IMR-90 (cell line): ENCODE data around the gene DLL1. TPM values are rescaled to one million over a fixed set of nuclear protein-coding genes. Genes with fewer than 3 reads are reported as not detected.

ENCODE experiments used
- ATAC-seq: fragments of 200-7000 bp; cut with Tn5 transposase; 2 replicates; pipeline ENCODE4 v1.9.1; 2020; ENCODE audit warnings: low read depth, mild to moderate bottlenecking, moderate library complexity
- BruUV-seq: library from RNA; stranded (reverse); fragments of 400-500 nt; replicated peaks from 2 replicates; lab custom pipeline; 2021; lab: Mats Ljungman, UMichigan
- CTCF ChIA-PET: fragments of 300-600 bp; formaldehyde crosslinking; extraction: SDS; loops from one replicate; lab custom pipeline; 2021; ENCODE audit warnings: antibody characterized with exemption; lab: Yijun Ruan, JAX
- POLR2A ChIA-PET: fragments of 300-600 bp; sonication (Branson Sonifier 250); formaldehyde crosslinking; loops from one replicate; lab custom pipeline; 2022; ENCODE audit warnings: antibody characterized with exemption; ENCODE audit not compliant: unreplicated experiment; lab: Charles Lee
- DNase-seq: peaks from one replicate; pipeline ENCODE4 v3.0.0; 2013
- H2AFZ ChIP-seq: replicated peaks from 2 replicates; pipeline ENCODE3; 2013; ENCODE audit warnings: low read length, mild to moderate bottlenecking; ENCODE audit not compliant: poor library complexity
- H2AK5ac ChIP-seq: 2 replicates; pipeline ENCODE4 v1.6.1; 2013; ENCODE audit warnings: low read depth, low read length, inconsistent platforms
- H2AK9ac ChIP-seq: replicated peaks from 2 replicates; pipeline ENCODE3; 2013; ENCODE audit warnings: mild to moderate bottlenecking, low read depth, low read length, moderate library complexity; ENCODE audit not compliant: poor library complexity
- H2BK120ac ChIP-seq: 2 replicates; pipeline ENCODE4 v1.6.1; 2013; ENCODE audit warnings: low read depth, low read length, inconsistent platforms
- H2BK15ac ChIP-seq: 3 replicates; pipeline ENCODE4 v1.6.1; 2013; ENCODE audit warnings: low read depth, low read length, inconsistent platforms
- H2BK20ac ChIP-seq: 2 replicates; pipeline ENCODE4 v1.6.1; 2013; ENCODE audit warnings: low read depth, mild to moderate bottlenecking, inconsistent platforms, low read length, moderate library complexity
- H2BK5ac ChIP-seq: 2 replicates; pipeline ENCODE4 v1.6.1; 2013; ENCODE audit warnings: mild to moderate bottlenecking, low read depth, low read length, inconsistent platforms; ENCODE audit not compliant: poor library complexity, severe bottlenecking
- H3K14ac ChIP-seq: replicated peaks from 2 replicates; pipeline ENCODE4 v1.6.1; 2013; ENCODE audit warnings: low read depth, low read length, inconsistent platforms
- H3K18ac ChIP-seq: 2 replicates; pipeline ENCODE4 v1.6.1; 2013; ENCODE audit warnings: low read depth, low read length, control low read depth
- H3K23ac ChIP-seq: 2 replicates; pipeline ENCODE4 v1.6.1; 2013; ENCODE audit warnings: low read depth, low read length, inconsistent platforms
- H3K27ac ChIP-seq: 2 replicates; pipeline ENCODE4 v1.5.1; 2013; ENCODE audit warnings: mild to moderate bottlenecking, control low read depth, low read length; ENCODE audit not compliant: insufficient read depth
- H3K27me3 ChIP-seq: 2 replicates; pipeline ENCODE4 v1.6.1; 2013; ENCODE audit warnings: low read length; ENCODE audit not compliant: control insufficient read depth, insufficient read depth
- H3K36me3 ChIP-seq: 2 replicates; pipeline ENCODE4 v1.6.1; 2013; ENCODE audit warnings: low read length, mixed read lengths; ENCODE audit not compliant: control insufficient read depth, insufficient read depth
- H3K4ac ChIP-seq: 2 replicates; pipeline ENCODE4 v1.6.1; 2013; ENCODE audit warnings: low read depth, low read length, inconsistent platforms
- H3K4me1 ChIP-seq: 2 replicates; pipeline ENCODE4 v1.6.1; 2013; ENCODE audit warnings: low read length, mixed read lengths; ENCODE audit not compliant: control insufficient read depth, insufficient read depth
- H3K4me2 ChIP-seq: 2 replicates; pipeline ENCODE4 v1.6.1; 2013; ENCODE audit warnings: low read depth, mild to moderate bottlenecking, control low read depth, low read length, moderate library complexity
- H3K4me3 ChIP-seq: 2 replicates; pipeline ENCODE4 v1.5.1; 2013; ENCODE audit warnings: low read depth, mild to moderate bottlenecking, control low read depth, low read length, moderate library complexity; ENCODE audit not compliant: insufficient read depth
- H3K56ac ChIP-seq: 2 replicates; pipeline ENCODE4 v1.6.1; 2013; ENCODE audit warnings: low read length, inconsistent platforms; ENCODE audit not compliant: insufficient read depth; ENCODE audit errors: extremely low read depth
- H3K79me1 ChIP-seq, 2 experiments: 2 replicates each; pipeline ENCODE4 v1.6.1; 2013; ENCODE audit warnings: low read length in 2 of 2, inconsistent platforms in 1 of 2, low read depth in 1 of 2
- H3K9ac ChIP-seq: 2 replicates; pipeline ENCODE4 v1.6.1; 2013; ENCODE audit warnings: low read depth, low read length, control low read depth
- H3K9me1 ChIP-seq: 2 replicates; pipeline ENCODE4 v1.6.1; 2013; ENCODE audit warnings: low read length, inconsistent platforms; ENCODE audit not compliant: insufficient read depth
- H3K9me3 ChIP-seq: 2 replicates; pipeline ENCODE4 v1.6.1; 2013; ENCODE audit warnings: low read length; ENCODE audit not compliant: control insufficient read depth, insufficient read depth
- H4K20me1 ChIP-seq: 2 replicates; pipeline ENCODE4 v1.6.1; 2013; ENCODE audit warnings: low read length, inconsistent platforms; ENCODE audit not compliant: insufficient read depth
- H4K5ac ChIP-seq: 2 replicates; pipeline ENCODE4 v1.6.1; 2013; ENCODE audit warnings: mild to moderate bottlenecking, low read depth, low read length, control low read depth
- H4K8ac ChIP-seq, 2 experiments: 2 replicates each; pipeline ENCODE4 v1.6.1; 2013; ENCODE audit warnings: low read depth in 2 of 2, low read length in 2 of 2, control low read depth in 1 of 2, inconsistent platforms in 1 of 2
- H4K91ac ChIP-seq: 2 replicates; pipeline ENCODE4 v1.6.1; 2013; ENCODE audit warnings: low read depth, low read length, inconsistent platforms; ENCODE audit not compliant: insufficient read depth
- CHD1 ChIP-seq: IDR thresholded peaks from 2 replicates; pipeline ENCODE4 v1.6.1; 2012; ENCODE audit warnings: low read depth, low read length, improper control_type of control experiment
- CTCF ChIP-seq: conservative IDR thresholded peaks from 2 replicates; pipeline ENCODE4 v1.5.1; 2012; ENCODE audit warnings: mild to moderate bottlenecking, low read depth, low read length, improper control_type of control experiment
- ELK1 ChIP-seq: fragments of 150-350 bp; IDR thresholded peaks from 2 replicates; pipeline ENCODE4 v1.6.1; 2016; ENCODE audit warnings: low read depth, mild to moderate bottlenecking, low read length, moderate library complexity, borderline replicate concordance
- FOS ChIP-seq: fragments of 150-350 bp; IDR thresholded peaks from 2 replicates; pipeline ENCODE4 v1.6.1; 2016; ENCODE audit warnings: low read depth, low read length
- MAZ ChIP-seq: IDR thresholded peaks from 2 replicates; pipeline ENCODE4 v1.6.1; 2012; ENCODE audit warnings: low read depth, mild to moderate bottlenecking, low read length, improper control_type of control experiment, moderate library complexity, borderline replicate concordance
- NFE2L2 ChIP-seq: fragments of 150-350 bp; IDR thresholded peaks from 2 replicates; pipeline ENCODE4 v1.6.1; 2016; ENCODE audit warnings: low read depth, mild to moderate bottlenecking, low read length
- POLR2A ChIP-seq: IDR thresholded peaks from 2 replicates; pipeline ENCODE4 v1.6.1; 2012; ENCODE audit warnings: mild to moderate bottlenecking, low read depth, low read length
- RAD21 ChIP-seq: IDR thresholded peaks from 2 replicates; pipeline ENCODE4 v1.6.1; 2012; ENCODE audit warnings: low read length, improper control_type of control experiment
- RCOR1 ChIP-seq: IDR thresholded peaks from 2 replicates; pipeline ENCODE4 v1.6.1; 2012; ENCODE audit warnings: mild to moderate bottlenecking, low read length, improper control_type of control experiment; ENCODE audit not compliant: insufficient replicate concordance
- RFX5 ChIP-seq: IDR thresholded peaks from 2 replicates; pipeline ENCODE4 v1.8.0; 2012; ENCODE audit warnings: low read depth, mild to moderate bottlenecking, low read length, moderate library complexity
- SMC3 ChIP-seq: fragments of 150-350 bp; IDR thresholded peaks from 2 replicates; pipeline ENCODE4 v1.6.1; 2016; ENCODE audit warnings: low read depth, mild to moderate bottlenecking, antibody characterized with exemption, low read length, moderate library complexity
- WGBS, 2 experiments: methylation state at CpG; one replicate each; pipeline versions ENCODE4 v1.1.5 to v1.1.7; 2013; ENCODE audit warnings: missing lambda C conversion rate in 2 of 2; ENCODE audit not compliant: insufficient read length in 1 of 2; ENCODE audit errors: extremely low coverage in 2 of 2; 5-methylcytosine and 5-hydroxymethylcytosine counted together
- dilution Hi-C: fragments of 300-500 bp; cut with HindIII; formaldehyde crosslinking; loops from one replicate; pipeline ENCODE4 v1.14.3; 2018; ENCODE audit warnings: low sequenced_read_pairs; ENCODE audit not compliant: unreplicated experiment
- in situ Hi-C: fragments of 300-500 bp; cut with MboI; formaldehyde crosslinking; loops from 3 replicates; pipeline ENCODE4 v1.14.3; 2019; ENCODE audit warnings: low sequenced_read_pairs, inconsistent platforms, mixed read lengths
- intact Hi-C: fragments of 100-400 bp; cut with micrococcal nuclease; formaldehyde crosslinking; loops from 2 replicates; pipeline ENCODE4 v1.10.0; 2022
- polyA plus RNA-seq, 3 experiments: library from polyadenylated mRNA; depleted of rRNA; stranded (reverse); fragments of >200 nt; gene quantifications; 2 replicates each; pipeline ENCODE4 v1.2.3, GENCODE V29; 2012; ENCODE audit warnings: low replicate concordance in 1 of 3
- total RNA-seq: library from RNA; depleted of rRNA; stranded (reverse); fragments of >200 nt; gene quantifications from 2 replicates; pipeline ENCODE4 v1.2.3, GENCODE V29; 2012
- TF ChIP-seq, protein P1 (sequence below): fragments of 150-350 bp; IDR thresholded peaks from 2 replicates; pipeline ENCODE4 v1.6.1; 2017; ENCODE audit warnings: mild to moderate bottlenecking, antibody characterized with exemption, low read length, low read depth

Gene DLL1
- total and polyA plus RNA-seq, 2 of the 4 experiments (the other 2 are of a cell fraction): under 0.01 to 0.31 TPM

- Histone ChIP-seq H3K4me2 (no peak overlapping the region), H3K23ac (no peak overlapping the region), H3K9me1 (no peaks in the 10 kb centered on the region), H4K5ac (no peak overlapping the region), H4K91ac (no peak overlapping the region), H4K8ac (no peak overlapping the region), H3K9me3 (no peaks in the 10 kb centered on the region), H2BK120ac (no peak overlapping the region), H3K14ac (no peak overlapping the region), H2AK9ac (peak overlapping the region; percentile 65), H2AK5ac (no peak overlapping the region), H4K20me1 (no peaks in the 10 kb centered on the region), H3K27ac (no peak overlapping the region), H3K18ac (no peak overlapping the region), H3K4me3 (no peak overlapping the region), H3K4me1 (peaks cover 2% of the 10 kb centered on the region; the same call in 1 of the 2 replicates), H2BK15ac (no peak overlapping the region), H2AFZ (peak overlapping the region; percentile 43), H2BK20ac (no peak overlapping the region), H2BK5ac (no peak overlapping the region), H3K4ac (no peak overlapping the region), H3K27me3 (peaks cover 5% of the 10 kb centered on the region; the same call in 1 of the 2 replicates), H3K79me1 (no peaks in the 10 kb centered on the region), H3K9ac (no peak overlapping the region), H3K56ac (no peak overlapping the region), H3K36me3 (no peaks in the 10 kb centered on the region)
- dilution Hi-C loops (no loop called here), intact Hi-C loops (no loop called here), in situ Hi-C loops (no loop called here)
- no CpG with 5 or more reads among the region's 7 CpGs for WGBS, 2 experiments
- ATAC-seq (no peak), DNase-seq (no peak)
- ChIA-PET POLR2A (no interaction called here), CTCF (no interaction called here)
- BruUV-seq: no TSS peak
- TF ChIP-seq, protein P1, sequence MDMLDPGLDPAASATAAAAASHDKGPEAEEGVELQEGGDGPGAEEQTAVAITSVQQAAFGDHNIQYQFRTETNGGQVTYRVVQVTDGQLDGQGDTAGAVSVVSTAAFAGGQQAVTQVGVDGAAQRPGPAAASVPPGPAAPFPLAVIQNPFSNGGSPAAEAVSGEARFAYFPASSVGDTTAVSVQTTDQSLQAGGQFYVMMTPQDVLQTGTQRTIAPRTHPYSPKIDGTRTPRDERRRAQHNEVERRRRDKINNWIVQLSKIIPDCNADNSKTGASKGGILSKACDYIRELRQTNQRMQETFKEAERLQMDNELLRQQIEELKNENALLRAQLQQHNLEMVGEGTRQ: no peak
- no peak for TF ChIP-seq ELK1
- no peak for TF ChIP-seq RFX5
- no peak for TF ChIP-seq NFE2L2
- no peak for TF ChIP-seq POLR2A
- TF ChIP-seq RCOR1: no peak
- no peak for TF ChIP-seq CHD1
- TF ChIP-seq MAZ: no peak
- TF ChIP-seq RAD21: no peak
- no peak for TF ChIP-seq FOS
- no peak for TF ChIP-seq SMC3
- TF ChIP-seq CTCF: no peak
Observed at GRCh38 chr6:170264086-170264485, 26.8 kb downstream of the DLL1 start.
